ENCODE results near the gene RCN1.

DNA sequence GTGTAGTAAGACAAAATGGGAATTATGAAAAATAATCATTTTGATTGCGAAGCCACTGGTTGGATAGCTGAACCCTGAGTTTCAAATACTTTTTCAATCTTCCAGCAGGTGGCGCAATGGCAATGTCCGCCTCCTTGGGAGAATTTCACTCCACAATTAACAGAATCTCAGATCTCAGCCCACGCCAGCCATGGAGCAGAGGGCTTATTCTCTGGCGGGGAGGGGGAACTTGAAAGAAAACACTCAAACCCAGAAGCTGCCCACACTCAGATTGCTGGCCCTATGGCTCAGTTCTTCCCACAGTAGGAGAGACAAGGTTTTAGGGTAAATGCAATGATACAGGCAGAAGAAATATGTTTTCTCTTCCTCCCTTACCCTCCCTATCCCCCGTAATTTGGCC lies 38.7 kb upstream of the RCN1 start:
- TF ChIP-seq CTCF (IDR thresholded peaks at IDR 0.05) = peak; percentile 89
- no peak for TF ChIP-seq ZFX (IDR thresholded peaks at IDR 0.05; ENCODE audit: borderline replicate concordance)

Measured in 22Rv1 (cell line).